Tibial artery (tissue), 4 donors: ENCODE measurements around the gene UCK1.

ENCODE experiments used
- DNase-seq, 2 donors: peaks; one replicate each; pipeline ENCODE4 v3.0.0-alpha.2; 2019
- H3K27ac ChIP-seq, 2 donors: fragments of 200-600 bp; sonication (generic) in 1 of 2; 1 replicate in 1 of 2; 2 replicates in 1 of 2; pipeline ENCODE4 v1.5.1; 2018 to 2019; ENCODE audit warnings: mild to moderate bottlenecking in 1 of 2
- H3K27me3 ChIP-seq, 2 donors: fragments of 200-600 bp; sonication (generic) in 1 of 2; one replicate each; pipeline versions ENCODE4 v1.5.1 to v1.6.0; 2016 to 2019
- H3K36me3 ChIP-seq, 3 donors: fragments of 200-600 bp; sonication (generic) in 2 of 3; one replicate each; pipeline ENCODE4 v1.5.1; 2016 to 2019; ENCODE audit warnings: mild to moderate bottlenecking in 2 of 3
- H3K4me1 ChIP-seq, 4 donors: fragments of 200-600 bp; sonication (generic) in 2 of 4; 1 replicate in 3 of 4; 2 replicates in 1 of 4; pipeline ENCODE4 v1.5.1; 2016 to 2019
- H3K4me3 ChIP-seq, 2 donors: fragments of 200-600 bp; sonication (generic) in 1 of 2; 1 replicate in 1 of 2; 2 replicates in 1 of 2; pipeline ENCODE4 v1.5.1; 2018 to 2019; ENCODE audit warnings: mild to moderate bottlenecking in 2 of 2
- H3K9me3 ChIP-seq, 3 donors: fragments of 200-600 bp; sonication (generic) in 1 of 3; one replicate each; pipeline ENCODE4 v1.5.1; 2016 to 2019
- intact Hi-C: fragments of 100-400 bp; cut with DNase I; formaldehyde crosslinking; loops from one replicate; pipeline ENCODE4 v1.15.0; 2023; ENCODE audit warnings: low total_unique reads
- TF ChIP-seq, protein P1 (sequence below), 2 experiments: fragments of 200-600 bp in 1 of 2; fragments of 450-650 bp in 1 of 2; IDR thresholded peaks; one replicate each; pipeline ENCODE4 v1.5.1; 2017 to 2019; ENCODE audit warnings: antibody characterized with exemption in 2 of 2, mild to moderate bottlenecking in 1 of 2, moderate library complexity in 1 of 2

Gene UCK1

DNA sequence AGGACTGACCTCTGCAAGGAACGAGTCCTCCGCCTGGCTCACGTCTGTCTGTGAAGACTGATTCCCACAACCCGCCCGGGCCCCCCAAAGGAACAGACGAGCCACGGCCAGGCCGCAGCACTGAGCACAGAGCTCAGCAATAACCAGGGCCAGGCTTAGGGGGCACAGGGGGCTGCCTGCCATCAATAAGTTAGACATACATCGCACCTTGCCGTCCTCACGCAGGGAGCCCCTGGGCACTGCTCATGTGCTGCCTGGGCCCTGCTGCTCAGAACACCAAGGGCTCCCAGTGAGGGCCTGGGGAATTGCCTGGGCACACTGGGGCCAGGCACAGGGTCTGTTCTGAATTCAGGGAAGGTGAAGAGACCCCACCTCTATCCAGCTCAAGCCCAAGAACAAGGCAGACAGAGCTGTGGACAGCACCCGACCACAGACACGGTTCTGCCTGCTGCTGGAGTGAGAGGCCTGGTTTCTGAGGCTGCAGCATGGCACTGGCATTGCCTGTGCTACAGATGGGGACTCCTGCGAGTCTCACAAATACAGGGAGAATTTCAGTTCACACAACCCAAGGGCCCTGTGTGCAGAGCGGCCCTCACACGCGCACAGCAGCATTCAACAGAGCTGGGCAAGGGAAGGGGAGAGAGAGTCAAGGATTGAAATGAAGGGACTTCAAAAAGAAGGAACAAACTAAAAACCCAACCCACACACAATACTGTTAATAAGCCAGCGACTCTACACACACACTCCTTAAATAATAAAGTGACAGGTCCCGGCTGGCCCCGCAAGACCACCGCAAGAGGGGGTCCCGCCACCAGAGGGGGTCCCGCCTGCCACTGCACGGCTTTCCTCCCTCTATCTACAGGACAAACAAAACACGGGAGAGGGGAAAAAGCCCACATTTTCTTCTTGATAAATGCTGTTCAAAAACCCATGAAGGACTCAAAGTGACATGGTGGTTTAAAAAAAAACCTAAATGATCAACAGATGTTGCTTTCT, 46.2 kb upstream of the UCK1 start:
- Histone ChIP-seq H3K36me3 (peaks cover 59 to 92% (median 80%) of the 10 kb centered on the region in 3 donors), H3K4me1 (peaks cover 0 to 5% (median 0%) of the 10 kb centered on the region in 4 donors), H3K27me3 (no peaks in the 10 kb centered on the region), H3K4me3 (no peak overlapping the region), H3K9me3 (no peaks in the 10 kb centered on the region), H3K27ac (no peak overlapping the region)
- DNase-seq = no peak
- TF ChIP-seq, protein P1, sequence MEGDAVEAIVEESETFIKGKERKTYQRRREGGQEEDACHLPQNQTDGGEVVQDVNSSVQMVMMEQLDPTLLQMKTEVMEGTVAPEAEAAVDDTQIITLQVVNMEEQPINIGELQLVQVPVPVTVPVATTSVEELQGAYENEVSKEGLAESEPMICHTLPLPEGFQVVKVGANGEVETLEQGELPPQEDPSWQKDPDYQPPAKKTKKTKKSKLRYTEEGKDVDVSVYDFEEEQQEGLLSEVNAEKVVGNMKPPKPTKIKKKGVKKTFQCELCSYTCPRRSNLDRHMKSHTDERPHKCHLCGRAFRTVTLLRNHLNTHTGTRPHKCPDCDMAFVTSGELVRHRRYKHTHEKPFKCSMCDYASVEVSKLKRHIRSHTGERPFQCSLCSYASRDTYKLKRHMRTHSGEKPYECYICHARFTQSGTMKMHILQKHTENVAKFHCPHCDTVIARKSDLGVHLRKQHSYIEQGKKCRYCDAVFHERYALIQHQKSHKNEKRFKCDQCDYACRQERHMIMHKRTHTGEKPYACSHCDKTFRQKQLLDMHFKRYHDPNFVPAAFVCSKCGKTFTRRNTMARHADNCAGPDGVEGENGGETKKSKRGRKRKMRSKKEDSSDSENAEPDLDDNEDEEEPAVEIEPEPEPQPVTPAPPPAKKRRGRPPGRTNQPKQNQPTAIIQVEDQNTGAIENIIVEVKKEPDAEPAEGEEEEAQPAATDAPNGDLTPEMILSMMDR (IDR thresholded peaks at IDR 0.05) = no peak
- intact Hi-C loops = no loop called here

DNA sequence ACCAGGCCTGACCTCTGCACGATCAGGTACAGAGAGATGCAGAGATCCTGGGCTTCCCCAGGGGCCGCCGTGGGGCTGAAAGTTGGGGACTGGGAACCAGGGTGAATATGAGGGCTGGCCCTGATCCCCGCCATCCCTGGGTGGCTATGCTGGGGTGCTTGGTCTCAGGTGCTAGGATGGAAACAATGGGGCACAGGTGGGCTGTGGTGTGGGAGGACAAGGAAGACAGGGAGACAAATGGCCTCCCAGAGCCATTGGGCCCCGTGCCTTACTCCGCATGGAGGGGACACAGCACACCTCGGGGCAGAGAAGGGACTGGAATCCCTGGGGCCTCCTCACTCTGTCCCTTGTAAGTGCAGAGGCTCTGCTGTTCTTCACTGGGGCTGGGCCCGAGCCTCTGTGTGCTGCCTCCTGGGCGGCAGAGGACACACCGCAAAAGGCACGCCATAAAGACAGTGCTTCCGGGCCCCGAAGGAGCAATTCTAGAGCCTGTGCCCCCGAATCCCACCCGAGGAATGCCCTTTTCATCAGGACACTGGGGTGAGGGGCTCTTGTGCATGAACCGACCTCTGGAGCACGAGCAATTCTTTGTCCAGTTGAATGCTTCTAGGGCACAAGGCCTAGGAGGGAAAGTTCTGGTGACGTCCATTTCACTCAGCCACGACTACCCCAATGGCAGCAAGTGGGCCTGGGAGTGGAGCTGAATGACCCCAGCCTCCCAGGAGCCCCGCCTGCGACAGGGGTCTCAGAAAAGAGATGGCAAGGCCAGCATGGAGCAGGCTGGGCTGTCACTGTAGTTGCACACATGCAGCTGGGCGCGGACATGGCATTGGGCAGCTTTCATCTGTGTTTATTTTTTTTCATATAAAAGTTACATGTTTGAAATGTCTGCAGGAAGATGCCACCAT, 45.1 kb upstream of the UCK1 start:
- Histone ChIP-seq H3K4me1 (peaks cover 0 to 5% (median 0%) of the 10 kb centered on the region in 4 donors), H3K9me3 (no peaks in the 10 kb centered on the region), H3K4me3 (no peak overlapping the region), H3K27me3 (no peaks in the 10 kb centered on the region), H3K36me3 (peaks cover 57 to 92% (median 79%) of the 10 kb centered on the region in 3 donors), H3K27ac (no peak overlapping the region)
- DNase-seq = no peak
- intact Hi-C loops = no loop called here
- TF ChIP-seq, protein P1 (IDR thresholded peaks at IDR 0.05) = no peak

DNA sequence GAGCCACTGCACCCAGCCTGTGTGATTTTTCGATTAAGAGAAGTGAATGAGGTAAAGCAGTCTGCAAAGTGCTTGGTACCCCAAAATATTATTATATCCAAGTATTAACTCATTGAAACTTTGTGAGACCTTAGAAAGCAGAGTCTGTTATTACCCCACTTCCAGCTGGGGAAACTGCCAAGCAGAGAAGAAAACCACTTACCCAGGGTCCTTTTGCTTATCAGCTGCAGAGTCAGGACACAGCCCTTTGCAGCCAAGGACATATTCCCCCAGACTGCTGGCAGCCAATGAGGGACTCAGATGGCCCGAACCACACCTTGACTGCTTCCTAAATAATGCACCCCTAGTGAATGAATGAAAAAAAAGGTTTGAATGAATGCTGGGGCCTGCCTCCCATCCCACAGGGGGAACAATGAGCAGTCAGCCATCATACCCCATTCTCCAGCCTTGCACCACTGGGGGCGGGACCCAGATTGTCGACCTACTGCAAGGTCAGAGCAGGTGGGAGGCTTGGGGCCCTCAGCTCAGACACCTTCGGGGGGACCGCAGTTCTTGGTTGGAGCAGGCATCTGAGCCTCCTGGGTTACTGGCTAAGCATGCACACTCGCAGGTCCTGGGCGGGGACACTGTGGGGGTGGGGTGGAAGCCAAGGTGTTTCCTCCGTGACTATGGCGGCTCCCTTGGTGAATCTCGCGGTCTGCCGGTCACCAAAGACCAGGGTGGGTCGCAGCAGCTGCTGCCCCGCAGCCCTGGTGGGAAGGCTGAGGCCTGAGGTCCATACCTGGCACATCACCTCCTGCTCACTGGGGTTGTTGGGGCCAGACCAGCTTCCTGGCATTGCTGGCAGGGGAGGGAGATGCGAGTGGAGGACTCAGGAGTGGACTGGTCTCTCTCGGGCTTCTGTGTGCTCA, 43.9 kb upstream of the UCK1 start:
- Histone ChIP-seq H3K36me3 (peaks cover 45 to 88% (median 68%) of the 10 kb centered on the region in 3 donors), H3K27me3 (no peaks in the 10 kb centered on the region), H3K27ac (no peak overlapping the region), H3K4me3 (no peak overlapping the region), H3K4me1 (peaks cover 0 to 2% (median 0%) of the 10 kb centered on the region in 4 donors), H3K9me3 (no peaks in the 10 kb centered on the region)
- no peak for DNase-seq
- intact Hi-C loops = no loop called here
- TF ChIP-seq, protein P1 (IDR thresholded peaks at IDR 0.05) = no peak

DNA sequence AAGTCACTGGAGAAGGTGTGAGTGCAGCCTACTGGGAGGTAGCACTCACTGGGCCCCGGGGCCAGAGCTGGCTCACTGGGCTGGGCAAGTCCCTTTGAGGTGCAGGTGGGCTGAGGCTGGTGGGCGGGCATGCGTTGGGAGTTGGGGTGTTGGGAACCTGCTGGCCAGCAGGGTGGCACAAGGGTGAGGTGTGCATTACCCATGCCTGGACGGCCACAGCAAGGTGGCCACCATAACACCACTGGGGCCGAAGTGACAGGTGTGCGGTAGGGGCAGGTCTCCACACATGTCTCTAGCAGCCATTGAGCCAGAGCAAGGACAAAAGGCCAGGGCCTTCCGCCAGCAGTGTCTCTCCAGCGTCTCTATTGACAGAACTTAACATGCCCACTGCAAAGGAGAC, 36.8 kb upstream of the UCK1 start:
- TF ChIP-seq, protein P1 (IDR thresholded peaks at IDR 0.05) = no peak
- intact Hi-C loops = no loop called here

More for the DNA sequence above, 36.8 kb upstream of the UCK1 start:
- H3K4me3 ChIP-seq = no peak overlapping the region
- H3K9me3 ChIP-seq = peaks cover 0 to 6% (median 3%) of the 10 kb centered on the region in 3 donors
- H3K36me3 ChIP-seq = peaks cover 16 to 39% (median 29%) of the 10 kb centered on the region in 3 donors
- no peaks in the 10 kb centered on the region for H3K27me3 ChIP-seq
- no peak for DNase-seq
- no peak overlapping the region for H3K27ac ChIP-seq
- no peaks in the 10 kb centered on the region for H3K4me1 ChIP-seq
